PC-3 (cell line): ENCODE measurements around the gene MYO10. TPM values are rescaled to one million over a fixed set of nuclear protein-coding genes. Genes with fewer than 3 reads are reported as not detected.

Experiments
- ATAC-seq: fragments of 200-7000 bp; cut with Tn5 transposase; 2 replicates; pipeline ENCODE4 v1.9.1; 2020; ENCODE audit warnings: mild to moderate bottlenecking, moderate library complexity
- BruUV-seq: library from RNA; stranded (reverse); fragments of 400-500 nt; replicated peaks from 2 replicates; lab custom pipeline; 2021; lab: Mats Ljungman, UMichigan
- CTCF ChIA-PET: fragments of 300-600 bp; sonication (Branson Sonifier 250); formaldehyde crosslinking; loops from one replicate; lab custom pipeline; 2022; ENCODE audit warnings: antibody characterized with exemption; lab: Charles Lee
- POLR2A ChIA-PET: fragments of 300-600 bp; sonication (Branson Sonifier 250); formaldehyde crosslinking; loops from one replicate; lab custom pipeline; 2022; ENCODE audit warnings: antibody characterized with exemption; ENCODE audit not compliant: unreplicated experiment; lab: Charles Lee
- DNase-seq: peaks from one replicate; pipeline ENCODE4 v3.0.0-alpha.2; 2015
- H2AFZ ChIP-seq: fragments of 300-600 bp; sonication (generic); 2 replicates; pipeline ENCODE4 v1.6.0; 2016; ENCODE audit warnings: antibody characterized with exemption, low read length
- H3F3A ChIP-seq: fragments of 300-600 bp; sonication (generic); one replicate; pipeline ENCODE4 v1.6.0; 2017; ENCODE audit warnings: antibody characterized with exemption, low read length, control low read depth, mild to moderate bottlenecking; ENCODE audit not compliant: unreplicated experiment
- H3K27ac ChIP-seq: fragments of 300-600 bp; sonication (generic); 2 replicates; pipeline ENCODE4 v1.5.1; 2016; ENCODE audit warnings: mild to moderate bottlenecking, low read length
- H3K27me3 ChIP-seq: fragments of 300-600 bp; sonication (generic); 2 replicates; pipeline ENCODE4 v1.6.1; 2016; ENCODE audit warnings: low read length, mixed read lengths
- H3K36me3 ChIP-seq: fragments of 300-600 bp; sonication (generic); 2 replicates; pipeline ENCODE4 v1.6.1; 2016; ENCODE audit warnings: low read depth, mixed run types, low read length, mixed read lengths
- H3K4me1 ChIP-seq: fragments of 300-600 bp; sonication (generic); 2 replicates; pipeline ENCODE4 v1.5.1; 2016; ENCODE audit warnings: low read length; ENCODE audit not compliant: insufficient read depth
- H3K4me2 ChIP-seq: fragments of 300-600 bp; sonication (generic); 2 replicates; pipeline ENCODE4 v1.6.0; 2016; ENCODE audit warnings: low read length
- H3K4me3 ChIP-seq: fragments of 300-600 bp; sonication (generic); 2 replicates; pipeline ENCODE4 v1.5.1; 2016; ENCODE audit warnings: mild to moderate bottlenecking, low read length, mixed read lengths
- H3K79me2 ChIP-seq: fragments of 300-600 bp; sonication (generic); 2 replicates; pipeline ENCODE4 v1.6.1; 2017; ENCODE audit warnings: low read length, mixed read lengths
- H3K9ac ChIP-seq: fragments of 300-600 bp; sonication (generic); 2 replicates; pipeline ENCODE4 v1.6.0; 2016; ENCODE audit warnings: mild to moderate bottlenecking, low read length
- H3K9me2 ChIP-seq: fragments of 300-600 bp; sonication (generic); replicated peaks from 2 replicates; pipeline ENCODE4 v1.6.1; 2016; ENCODE audit warnings: mixed run types, low read length, mixed read lengths
- H3K9me3 ChIP-seq: fragments of 300-600 bp; sonication (generic); 2 replicates; pipeline ENCODE4 v1.6.1; 2016; ENCODE audit warnings: low read length, mixed read lengths
- H4K20me1 ChIP-seq: fragments of 300-600 bp; sonication (generic); 2 replicates; pipeline ENCODE4 v1.6.1; 2016; ENCODE audit warnings: low read length, mixed read lengths
- CTCF ChIP-seq: fragments of 300-600 bp; sonication (generic); conservative IDR thresholded peaks from 2 replicates; pipeline ENCODE4 v1.5.1; 2017; ENCODE audit warnings: antibody characterized with exemption, low read depth, mild to moderate bottlenecking, low read length
- EZH2 ChIP-seq: fragments of 300-600 bp; sonication (generic); IDR thresholded peaks from one replicate; pipeline ENCODE4 v1.6.1; 2017; ENCODE audit warnings: antibody characterized with exemption, mild to moderate bottlenecking, low read length; ENCODE audit not compliant: unreplicated experiment
- EZH2phosphoT487 ChIP-seq: fragments of 300-600 bp; sonication (generic); IDR thresholded peaks from 2 replicates; pipeline ENCODE4 v1.6.1; 2018; ENCODE audit warnings: mild to moderate bottlenecking, antibody characterized with exemption, low read length, borderline replicate concordance
- intact Hi-C: fragments of 100-400 bp; cut with micrococcal nuclease; formaldehyde crosslinking; loops from 2 replicates; pipeline ENCODE4 v1.9.0; 2023
- total RNA-seq: library from RNA; depleted of rRNA; stranded (reverse); fragments of >200 nt; gene quantifications from 2 replicates; pipeline ENCODE4 v1.2.3, GENCODE V29; 2014

Gene MYO10
- total RNA-seq, 1 experiment from 2014 or later, result 52.3 TPM

- H3K4me1 ChIP-seq, result no peaks in the 10 kb centered on the region
- POLR2A ChIA-PET, result no interaction called here
- no peaks in the 10 kb centered on the region for H3F3A ChIP-seq
- H3K36me3 ChIP-seq, result peaks cover 3% of the 10 kb centered on the region; the same call in 1 of the 2 replicates
- no peak for TF ChIP-seq CTCF
- TF ChIP-seq EZH2phosphoT487, result no peak
- no peak for TF ChIP-seq EZH2
- no peaks in the 10 kb centered on the region for H3K27me3 ChIP-seq
- no peak overlapping the region for H2AFZ ChIP-seq
- CTCF ChIA-PET, result no interaction called here
- DNase-seq, result no peak
- no peaks in the 10 kb centered on the region; the same call in 1 of the 2 replicates for H4K20me1 ChIP-seq
- H3K4me2 ChIP-seq, result no peak overlapping the region
- no TSS peak for BruUV-seq
- H3K9ac ChIP-seq, result no peak overlapping the region
- no peaks in the 10 kb centered on the region for H3K9me2 ChIP-seq
- no peak overlapping the region for H3K4me3 ChIP-seq
- intact Hi-C loops, result no loop called here
- peaks cover 53% of the 10 kb centered on the region for H3K79me2 ChIP-seq
- ATAC-seq, result no peak
- H3K9me3 ChIP-seq, result no peaks in the 10 kb centered on the region
- no peak overlapping the region for H3K27ac ChIP-seq
Measured at GRCh38 chr5:16826379-16827125, 109.5 kb downstream of the MYO10 start.

GRCh38 chr5:16819522-16820167, 116.4 kb downstream of the MYO10 start:
- intact Hi-C loops, result no loop called here
- CTCF ChIA-PET, result interaction anchor here (0.7 kb wide), 1 partner anchor 393 kb away, joined by 3 read pairs; no protein-coding TSS in a partner anchor

More at GRCh38 chr5:16819522-16820167, 116.4 kb downstream of the MYO10 start:
- H3K79me2 ChIP-seq, result peaks cover 34% of the 10 kb centered on the region
- DNase-seq (no peak), ATAC-seq (no peak)
- no peaks in the 10 kb centered on the region for H3K9me3 ChIP-seq
- H3K9ac ChIP-seq, result no peak overlapping the region
- H3K36me3 ChIP-seq, result peaks cover 3% of the 10 kb centered on the region; the same call in 1 of the 2 replicates
- no peaks in the 10 kb centered on the region for H3K27me3 ChIP-seq
- H4K20me1 ChIP-seq, result peaks cover 4% of the 10 kb centered on the region; the same call in 1 of the 2 replicates
- H3K4me3 ChIP-seq, result no peak overlapping the region
- no peak overlapping the region for H2AFZ ChIP-seq
- no peak overlapping the region for H3K27ac ChIP-seq
- POLR2A ChIA-PET, result no interaction called here
- BruUV-seq, result no TSS peak
- no peaks in the 10 kb centered on the region for H3F3A ChIP-seq
- no peak overlapping the region for H3K4me2 ChIP-seq
- no peaks in the 10 kb centered on the region for H3K9me2 ChIP-seq
- TF ChIP-seq CTCF (no peak), EZH2 (no peak), EZH2phosphoT487 (no peak)
- peaks cover 10% of the 10 kb centered on the region for H3K4me1 ChIP-seq
